GM23338 (cell line): ENCODE measurements around the gene BLOC1S6. TPM values are rescaled to one million over a fixed set of nuclear protein-coding genes. Genes with fewer than 3 reads are reported as not detected.

Source experiments
- ATAC-seq: fragments of 200-7000 bp; cut with Tn5 transposase; 3 replicates; pipeline ENCODE4 v1.9.1; 2020
- DNase-seq: peaks from one replicate; pipeline ENCODE4 v3.0.0-alpha.2; 2015; ENCODE audit warnings: low spot score
- H2AFZ ChIP-seq: fragments of 200-600 bp; sonication (generic); 2 replicates; pipeline ENCODE4 v1.8.0; 2016; ENCODE audit warnings: antibody characterized with exemption, mild to moderate bottlenecking, moderate library complexity
- H3F3A ChIP-seq: fragments of 200-600 bp; sonication (generic); replicated peaks from 2 replicates; pipeline ENCODE4 v1.8.0; 2017; ENCODE audit warnings: antibody characterized with exemption, mixed run types, low read depth
- H3K27ac ChIP-seq: fragments of 200-600 bp; sonication (generic); 2 replicates; pipeline ENCODE4 v1.6.1; 2016; ENCODE audit warnings: low read depth
- H3K27me3 ChIP-seq: fragments of 200-600 bp; sonication (generic); 2 replicates; pipeline ENCODE4 v1.8.0; 2016; ENCODE audit warnings: mild to moderate bottlenecking, mixed run types, moderate library complexity; ENCODE audit not compliant: insufficient read depth
- H3K36me3 ChIP-seq: fragments of 200-600 bp; sonication (generic); 2 replicates; pipeline ENCODE4 v1.8.0; 2016; ENCODE audit warnings: mild to moderate bottlenecking; ENCODE audit not compliant: insufficient read depth
- H3K4me1 ChIP-seq: fragments of 200-600 bp; sonication (generic); 2 replicates; pipeline ENCODE4 v1.8.0; 2016; ENCODE audit warnings: mild to moderate bottlenecking, moderate library complexity; ENCODE audit not compliant: insufficient read depth
- H3K4me2 ChIP-seq: fragments of 200-600 bp; sonication (generic); 2 replicates; pipeline ENCODE4 v1.7.1; 2017; ENCODE audit warnings: mixed run types
- H3K4me3 ChIP-seq: fragments of 200-600 bp; sonication (generic); 2 replicates; pipeline ENCODE4 v1.6.1; 2016; ENCODE audit warnings: mixed run types
- H3K79me2 ChIP-seq: fragments of 200-600 bp; sonication (generic); replicated peaks from 2 replicates; pipeline ENCODE4 v1.8.0; 2017; ENCODE audit warnings: mild to moderate bottlenecking; ENCODE audit not compliant: insufficient read depth
- H3K9me2 ChIP-seq: fragments of 200-600 bp; sonication (generic); 2 replicates; pipeline ENCODE4 v1.8.0; 2017; ENCODE audit not compliant: insufficient read depth
- H4K20me1 ChIP-seq: fragments of 200-600 bp; sonication (generic); replicated peaks from 2 replicates; pipeline ENCODE4 v1.8.0; 2017; ENCODE audit warnings: mild to moderate bottlenecking; ENCODE audit not compliant: insufficient read depth
- H3K27ac Mint-ChIP-seq: 2 replicates; pipeline ENCODE4 v1.8.0; 2020; ENCODE audit warnings: inconsistent platforms, mild to moderate bottlenecking, moderate library complexity, mixed read lengths
- H3K27me3 Mint-ChIP-seq: 3 replicates; pipeline ENCODE4 v1.8.0; 2022; ENCODE audit warnings: low read depth, mild to moderate bottlenecking, moderate library complexity, mixed read lengths, inconsistent platforms; ENCODE audit not compliant: insufficient read depth, poor library complexity
- H3K36me3 Mint-ChIP-seq: 3 replicates; pipeline ENCODE4 v1.8.0; 2021; ENCODE audit warnings: low read depth, mild to moderate bottlenecking, inconsistent platforms, moderate library complexity, mixed read lengths
- H3K4me1 Mint-ChIP-seq: 3 replicates; pipeline ENCODE4 v1.8.0; 2020; ENCODE audit warnings: mild to moderate bottlenecking, inconsistent platforms, mixed read lengths
- H3K4me3 Mint-ChIP-seq: 3 replicates; pipeline ENCODE4 v1.8.0; 2021; ENCODE audit warnings: moderate library complexity, mild to moderate bottlenecking, inconsistent platforms, mixed read lengths
- H3K9me3 Mint-ChIP-seq: 3 replicates; pipeline ENCODE4 v1.8.0; 2020; ENCODE audit warnings: moderate library complexity, mild to moderate bottlenecking, inconsistent platforms, mixed read lengths
- EZH2 ChIP-seq: fragments of 200-600 bp; sonication (generic); IDR thresholded peaks from one replicate; pipeline ENCODE4 v1.8.0; 2017; ENCODE audit warnings: antibody characterized with exemption, mild to moderate bottlenecking, low read depth; ENCODE audit not compliant: unreplicated experiment
- EZH2phosphoT487 ChIP-seq: fragments of 200-600 bp; sonication (generic); IDR thresholded peaks from one replicate; pipeline ENCODE4 v1.8.1; 2018; ENCODE audit warnings: antibody characterized with exemption; ENCODE audit not compliant: unreplicated experiment
- NANOG ChIP-seq: IDR thresholded peaks from 2 replicates; pipeline ENCODE4 v1.6.1; 2016; ENCODE audit warnings: antibody characterized with exemption, borderline replicate concordance
- STAT1 ChIP-seq: IDR thresholded peaks from one replicate; pipeline ENCODE4 v1.6.1; 2016; ENCODE audit warnings: antibody characterized with exemption; ENCODE audit not compliant: unreplicated experiment
- ZNF114 ChIP-seq: fragments of 250-450 bp; sonication (Bioruptor Pico); IDR thresholded peaks from 2 replicates; pipeline ENCODE4 v1.5.0; 2020; ENCODE audit warnings: mild to moderate bottlenecking, moderate library complexity
- polyA plus RNA-seq: library from polyadenylated mRNA; unstranded; fragments of >200 nt; fragmentation: Nextera tagmentation; extraction: Ambion mirVana; gene quantifications from 2 replicates; pipeline ENCODE4 v1.2.1, GENCODE V29; 2016
- total RNA-seq: library from RNA; depleted of rRNA; stranded (reverse); fragments of >200 nt; shearing (Covaris generic); gene quantifications from 2 replicates; pipeline ENCODE4 v1.2.3, GENCODE V29; 2014
- TF ChIP-seq, protein P1 (sequence below): IDR thresholded peaks from one replicate; pipeline ENCODE4 v1.6.1; 2018; ENCODE audit warnings: antibody characterized with exemption; ENCODE audit not compliant: unreplicated experiment
- TF ChIP-seq, protein P2 (sequence below): IDR thresholded peaks from 2 replicates; pipeline ENCODE4 v1.6.1; 2016; ENCODE audit warnings: antibody characterized with exemption

Gene BLOC1S6
- total and polyA plus RNA-seq, 2 experiments from 2014 or later, result 20.9 to 28.4 TPM

DNA sequence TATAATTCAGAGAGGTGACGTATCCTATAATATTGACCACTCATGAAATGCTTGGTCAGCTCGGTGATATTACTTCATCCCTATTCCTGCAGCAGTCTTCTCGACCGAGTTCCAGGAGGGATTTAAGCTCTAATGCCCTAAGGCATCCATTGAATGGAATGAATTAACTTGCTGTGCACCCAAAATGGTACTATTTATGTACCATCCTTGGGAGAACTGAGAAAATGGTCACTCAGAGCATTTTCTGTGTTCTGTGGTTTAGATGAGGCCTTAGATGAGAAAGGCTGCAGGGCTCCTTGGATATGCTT, 638 bp downstream of the BLOC1S6 start:
- peaks cover 51% of the 10 kb centered on the region for H3K79me2 ChIP-seq
- H3K27ac Mint-ChIP-seq, result peak overlapping the region; percentile 100
- H3K36me3 Mint-ChIP-seq, result no peaks in the 10 kb centered on the region

DNA sequence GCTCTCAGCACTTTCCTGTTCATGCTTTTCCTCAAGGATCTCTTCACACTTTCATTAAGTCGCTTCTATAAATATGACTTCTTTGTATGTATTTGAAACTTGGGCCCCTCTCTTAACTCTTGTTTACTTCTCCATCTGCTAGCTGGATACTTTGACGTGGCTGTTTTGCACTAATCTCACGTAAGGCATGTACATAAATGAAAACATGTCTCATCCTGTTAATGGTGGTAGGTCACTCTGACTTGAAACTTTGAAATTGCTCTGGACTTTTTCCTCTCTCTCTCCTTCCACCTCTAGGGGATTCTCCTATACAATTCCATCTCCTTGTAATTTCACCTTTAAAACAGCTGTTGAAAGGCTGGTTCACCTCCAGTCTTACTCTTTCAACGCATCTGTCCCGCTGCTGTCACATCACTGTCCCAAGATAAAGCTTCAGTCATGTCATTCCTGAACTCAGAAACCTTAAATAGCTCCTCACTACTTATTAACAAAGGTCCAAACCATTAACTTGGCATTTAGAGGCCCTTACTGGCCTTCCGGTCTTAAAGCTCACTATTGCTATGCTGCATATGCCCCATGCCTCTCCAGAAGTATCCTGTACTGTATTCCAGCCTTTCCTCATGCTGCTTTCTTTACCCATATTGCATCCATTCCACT, 1.2 kb downstream of the BLOC1S6 start:
- peak overlapping the region; percentile 98 for H3K4me3 ChIP-seq
- DNase-seq (no peak), ATAC-seq (no peak)
- H3K27me3 ChIP-seq, result no peaks in the 10 kb centered on the region
- peaks cover 52% of the 10 kb centered on the region for H3K79me2 ChIP-seq
- H3K4me2 ChIP-seq, result peak overlapping the region; percentile 99
- Mint-ChIP-seq H3K36me3 (peaks cover 1% of the 10 kb centered on the region; the same call in 2 of the 3 replicates), H3K9me3 (no peaks in the 10 kb centered on the region), H3K4me1 (peaks cover 21% of the 10 kb centered on the region; the same call in 2 of the 3 replicates), H3K4me3 (peak overlapping the region; percentile 91), H3K27ac (peak overlapping the region; percentile 51), H3K27me3 (peaks cover 13% of the 10 kb centered on the region)
- TF ChIP-seq NANOG (no peak), ZNF114 (CRISPR knock-in tag) (no peak), EZH2phosphoT487 (no peak), STAT1 (no peak)
- TF ChIP-seq, protein P1, sequence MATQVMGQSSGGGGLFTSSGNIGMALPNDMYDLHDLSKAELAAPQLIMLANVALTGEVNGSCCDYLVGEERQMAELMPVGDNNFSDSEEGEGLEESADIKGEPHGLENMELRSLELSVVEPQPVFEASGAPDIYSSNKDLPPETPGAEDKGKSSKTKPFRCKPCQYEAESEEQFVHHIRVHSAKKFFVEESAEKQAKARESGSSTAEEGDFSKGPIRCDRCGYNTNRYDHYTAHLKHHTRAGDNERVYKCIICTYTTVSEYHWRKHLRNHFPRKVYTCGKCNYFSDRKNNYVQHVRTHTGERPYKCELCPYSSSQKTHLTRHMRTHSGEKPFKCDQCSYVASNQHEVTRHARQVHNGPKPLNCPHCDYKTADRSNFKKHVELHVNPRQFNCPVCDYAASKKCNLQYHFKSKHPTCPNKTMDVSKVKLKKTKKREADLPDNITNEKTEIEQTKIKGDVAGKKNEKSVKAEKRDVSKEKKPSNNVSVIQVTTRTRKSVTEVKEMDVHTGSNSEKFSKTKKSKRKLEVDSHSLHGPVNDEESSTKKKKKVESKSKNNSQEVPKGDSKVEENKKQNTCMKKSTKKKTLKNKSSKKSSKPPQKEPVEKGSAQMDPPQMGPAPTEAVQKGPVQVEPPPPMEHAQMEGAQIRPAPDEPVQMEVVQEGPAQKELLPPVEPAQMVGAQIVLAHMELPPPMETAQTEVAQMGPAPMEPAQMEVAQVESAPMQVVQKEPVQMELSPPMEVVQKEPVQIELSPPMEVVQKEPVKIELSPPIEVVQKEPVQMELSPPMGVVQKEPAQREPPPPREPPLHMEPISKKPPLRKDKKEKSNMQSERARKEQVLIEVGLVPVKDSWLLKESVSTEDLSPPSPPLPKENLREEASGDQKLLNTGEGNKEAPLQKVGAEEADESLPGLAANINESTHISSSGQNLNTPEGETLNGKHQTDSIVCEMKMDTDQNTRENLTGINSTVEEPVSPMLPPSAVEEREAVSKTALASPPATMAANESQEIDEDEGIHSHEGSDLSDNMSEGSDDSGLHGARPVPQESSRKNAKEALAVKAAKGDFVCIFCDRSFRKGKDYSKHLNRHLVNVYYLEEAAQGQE, result no peak
- TF ChIP-seq, protein P2, sequence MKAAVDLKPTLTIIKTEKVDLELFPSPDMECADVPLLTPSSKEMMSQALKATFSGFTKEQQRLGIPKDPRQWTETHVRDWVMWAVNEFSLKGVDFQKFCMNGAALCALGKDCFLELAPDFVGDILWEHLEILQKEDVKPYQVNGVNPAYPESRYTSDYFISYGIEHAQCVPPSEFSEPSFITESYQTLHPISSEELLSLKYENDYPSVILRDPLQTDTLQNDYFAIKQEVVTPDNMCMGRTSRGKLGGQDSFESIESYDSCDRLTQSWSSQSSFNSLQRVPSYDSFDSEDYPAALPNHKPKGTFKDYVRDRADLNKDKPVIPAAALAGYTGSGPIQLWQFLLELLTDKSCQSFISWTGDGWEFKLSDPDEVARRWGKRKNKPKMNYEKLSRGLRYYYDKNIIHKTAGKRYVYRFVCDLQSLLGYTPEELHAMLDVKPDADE, result no peak
- no peak overlapping the region; the same call in 1 of the 2 replicates for H2AFZ ChIP-seq
- H3K9me2 ChIP-seq, result no peaks in the 10 kb centered on the region
- H3K27ac ChIP-seq, result peak overlapping the region; percentile 98
- H3K4me1 ChIP-seq, result peaks cover 13% of the 10 kb centered on the region
- no peaks in the 10 kb centered on the region for H3K36me3 ChIP-seq
- H3F3A ChIP-seq, result peaks cover 3% of the 10 kb centered on the region; the same call in 1 of the 2 replicates
- H4K20me1 ChIP-seq, result peaks cover 10% of the 10 kb centered on the region; the same call in 1 of the 2 replicates

More for the DNA sequence above, 638 bp downstream of the BLOC1S6 start:
- peak overlapping the region; percentile 99 for H3K4me2 ChIP-seq
- peak overlapping the region; percentile 98 for H3K27ac ChIP-seq
- H2AFZ ChIP-seq, result peak overlapping the region; percentile 99
- no peaks in the 10 kb centered on the region for H3K27me3 ChIP-seq
- peaks cover 10% of the 10 kb centered on the region; the same call in 1 of the 2 replicates for H4K20me1 ChIP-seq
- Mint-ChIP-seq H3K4me3 (peak overlapping the region; percentile 91), H3K4me1 (peaks cover 21% of the 10 kb centered on the region; the same call in 2 of the 3 replicates), H3K9me3 (no peaks in the 10 kb centered on the region), H3K27me3 (peaks cover 13% of the 10 kb centered on the region)
- peaks cover 13% of the 10 kb centered on the region for H3K4me1 ChIP-seq
- H3K9me2 ChIP-seq, result no peaks in the 10 kb centered on the region
- TF ChIP-seq NANOG (no peak), ZNF114 (CRISPR knock-in tag) (no peak), EZH2 (no peak)
- H3K36me3 ChIP-seq, result no peaks in the 10 kb centered on the region
- peaks cover 3% of the 10 kb centered on the region; the same call in 1 of the 2 replicates for H3F3A ChIP-seq
- ATAC-seq, result no peak
- no peak for DNase-seq
- H3K4me3 ChIP-seq, result peak overlapping the region; percentile 98
